HG02885 (cell line): ENCODE results near the gene CLIP1.
"Not testable (repeated sequence)": the region's sequence is repeated elsewhere in the genome, so short reads cannot be mapped to it uniquely, and the experiment has no call there.

Source experiments
- ATAC-seq: cut with Tn5 transposase; IDR thresholded peaks from one replicate; pipeline ENCODE4 v1.9.1; 2021; ENCODE audit warnings: mild to moderate bottlenecking; ENCODE audit not compliant: unreplicated experiment, poor library complexity

CLIP1 gene

GRCh38 chr12:122266230-122266901, 156.1 kb downstream of the CLIP1 start, which contains the start of gene VPS33A:
TSS of gene VPS33A (minus strand) at chr12:122266494. CDS start at chr12:122266408, 86 bp downstream.
- ATAC-seq: peak; percentile 91

- peak; percentile 22 for ATAC-seq
Observed at GRCh38 chr12:122265886-122266229, 156.6 kb downstream of the CLIP1 start.

GRCh38 chr12:122265476-122265875, 157.0 kb downstream of the CLIP1 start:
- ATAC-seq: no peak

GRCh38 chr12:122260735-122261134, 161.7 kb downstream of the CLIP1 start:
- ATAC-seq: not testable (repeated sequence)

- ATAC-seq: not testable (repeated sequence)
Observed at GRCh38 chr12:122258939-122259338, 163.5 kb downstream of the CLIP1 start.

GRCh38 chr12:122258462-122258861, 164.0 kb downstream of the CLIP1 start:
- not testable (repeated sequence) for ATAC-seq

GRCh38 chr12:122250536-122250935, 171.9 kb downstream of the CLIP1 start:
- no peak for ATAC-seq

GRCh38 chr12:122250047-122250446, 172.4 kb downstream of the CLIP1 start:
- no peak for ATAC-seq

- no peak for ATAC-seq
Observed at GRCh38 chr12:122245553-122245952, 176.9 kb downstream of the CLIP1 start.

GRCh38 chr12:122244565-122245371, 177.7 kb downstream of the CLIP1 start:
- ATAC-seq: no peak

GRCh38 chr12:122243965-122244364, 178.5 kb downstream of the CLIP1 start:
- no peak for ATAC-seq

GRCh38 chr12:122238861-122239260, 183.6 kb downstream of the CLIP1 start:
- no peak for ATAC-seq

- no peak for ATAC-seq
Observed at GRCh38 chr12:122235741-122236140, 186.7 kb downstream of the CLIP1 start.

GRCh38 chr12:122232691-122233090, 189.8 kb downstream of the CLIP1 start:
- ATAC-seq: no peak

GRCh38 chr12:122230798-122231197, 191.7 kb downstream of the CLIP1 start:
- ATAC-seq: no peak

- ATAC-seq: no peak
Observed at GRCh38 chr12:122228092-122228491, 194.4 kb downstream of the CLIP1 start.

GRCh38 chr12:122227341-122227740, 195.1 kb downstream of the CLIP1 start:
- ATAC-seq: no peak

GRCh38 chr12:122226366-122227125, 195.9 kb downstream of the CLIP1 start:
- no peak for ATAC-seq

GRCh38 chr12:122225683-122226365, 196.6 kb downstream of the CLIP1 start, which contains the start of gene DIABLO:
TSS of gene DIABLO (minus strand) at chr12:122226052. CDS start at chr12:122226014, 38 bp downstream.
- ATAC-seq: peak; percentile 92
